IPS-NIHi11 (cell line): ENCODE data around the gene KYNU.

Source experiments
- DNase-seq: peaks from one replicate; pipeline ENCODE4 v3.0.0; 2012; ENCODE audit warnings: mixed read lengths, low spot score

The KYNU gene

GRCh38 chr2:142965443-142965842 lies 88.0 kb downstream of the KYNU start:
- no peak for DNase-seq

GRCh38 chr2:142966284-142966683 lies 88.8 kb downstream of the KYNU start:
- no peak for DNase-seq

GRCh38 chr2:142967060-142967459 lies 89.6 kb downstream of the KYNU start:
- DNase-seq, result no peak

- peak; percentile 9 for DNase-seq
These were observed 95.8 kb downstream of the KYNU start for GRCh38 chr2:142973160-142973821.

GRCh38 chr2:142973822-142974207 lies 96.4 kb downstream of the KYNU start:
- no peak for DNase-seq

DNA sequence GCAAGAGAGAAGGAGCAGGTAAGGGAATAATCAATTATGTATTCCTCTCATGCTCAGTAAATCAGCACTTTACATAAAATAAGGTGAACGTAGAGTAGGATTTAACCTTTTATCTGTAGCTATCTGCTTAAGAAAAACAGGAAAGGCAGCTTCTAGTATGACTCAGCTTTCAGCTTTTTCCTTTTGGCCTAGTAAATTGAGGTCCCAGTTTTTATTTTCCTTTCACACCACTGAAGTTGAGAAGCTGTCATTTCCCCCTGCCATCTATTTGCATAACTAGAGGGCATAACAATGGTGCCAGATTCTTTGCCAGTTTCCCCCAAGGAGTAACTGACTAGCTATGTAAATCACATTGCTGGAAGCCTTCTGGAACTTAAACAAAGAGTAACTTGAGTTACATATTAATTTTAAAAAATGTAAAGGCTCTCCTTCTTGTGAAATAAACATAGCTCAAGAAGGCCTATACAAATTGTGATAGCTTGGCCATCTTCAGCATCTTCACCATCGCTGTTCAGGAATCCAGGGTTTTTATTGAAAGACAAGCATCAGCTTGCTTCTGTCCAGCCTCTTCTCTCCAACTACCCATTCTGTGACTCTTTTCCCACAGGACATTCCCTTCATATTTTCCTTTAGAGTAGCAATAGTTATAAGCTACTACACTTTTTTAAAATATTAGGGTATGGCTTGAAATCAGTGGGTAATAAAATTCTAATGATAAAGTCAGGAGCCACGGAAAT lies 97.0 kb downstream of the KYNU start:
- DNase-seq, result peak; percentile 11

GRCh38 chr2:142975239-142975638 lies 97.8 kb downstream of the KYNU start:
- DNase-seq, result no peak

DNA sequence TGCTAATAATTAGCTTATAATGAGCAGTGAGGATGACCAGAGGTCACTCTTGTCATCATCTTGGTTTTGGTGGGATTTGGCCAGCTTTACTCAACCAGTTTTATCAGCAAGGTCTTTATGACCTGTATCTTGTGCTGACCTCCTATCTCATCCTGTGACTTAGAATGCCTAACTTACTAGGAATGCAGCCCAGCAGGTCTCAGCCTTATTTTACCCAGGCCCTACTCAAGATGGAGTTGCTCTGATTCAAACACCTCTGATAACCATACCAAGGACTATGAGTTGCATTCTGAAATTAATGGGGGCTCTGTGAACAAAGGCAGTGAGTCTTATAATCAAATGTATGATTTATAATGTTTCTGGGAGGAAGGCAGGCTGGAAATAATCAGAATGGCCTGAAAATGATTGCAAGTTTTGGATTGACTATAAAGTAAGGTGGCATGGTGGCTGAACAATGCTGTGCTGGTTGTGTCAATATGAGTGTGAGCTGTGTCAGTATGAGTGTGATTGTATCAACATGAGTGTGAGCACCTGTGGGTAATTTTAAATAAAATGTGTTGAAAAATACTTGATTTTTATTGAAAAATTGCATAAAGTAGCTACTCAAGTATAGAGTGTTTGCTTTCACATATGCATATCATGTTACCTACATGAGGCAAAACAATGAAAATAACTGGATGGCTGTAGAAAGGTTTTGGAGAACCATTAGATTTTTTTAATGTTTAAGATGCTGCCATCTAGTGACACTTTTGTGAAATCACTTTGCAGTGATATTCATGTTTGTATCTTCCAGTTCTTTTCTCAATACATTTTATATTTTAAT lies 103.0 kb downstream of the KYNU start:
- peak; percentile 14 for DNase-seq

- DNase-seq, result no peak
These were observed 103.6 kb downstream of the KYNU start for GRCh38 chr2:142981069-142981378.

- DNase-seq, result no peak
These were observed 104.3 kb downstream of the KYNU start for GRCh38 chr2:142981756-142982155.

DNA sequence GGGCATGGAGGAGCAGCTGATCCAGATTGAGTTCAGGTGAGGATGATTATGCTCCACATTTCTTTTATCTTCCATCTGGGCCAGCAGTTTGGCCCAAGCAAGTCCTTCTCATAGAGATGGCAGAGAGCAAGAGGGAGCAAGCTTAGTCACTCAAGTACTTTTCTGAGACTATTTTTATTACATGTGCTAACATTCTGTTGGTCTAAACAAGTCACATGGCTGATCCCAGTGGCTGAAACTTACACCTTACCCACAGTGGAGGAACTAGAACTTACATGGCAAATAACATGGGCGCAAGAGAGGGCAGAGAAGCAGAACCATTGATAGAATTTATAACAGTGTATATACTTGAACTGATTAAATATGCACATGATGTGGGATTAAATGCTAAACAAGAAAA lies 105.7 kb downstream of the KYNU start:
- no peak for DNase-seq

DNA sequence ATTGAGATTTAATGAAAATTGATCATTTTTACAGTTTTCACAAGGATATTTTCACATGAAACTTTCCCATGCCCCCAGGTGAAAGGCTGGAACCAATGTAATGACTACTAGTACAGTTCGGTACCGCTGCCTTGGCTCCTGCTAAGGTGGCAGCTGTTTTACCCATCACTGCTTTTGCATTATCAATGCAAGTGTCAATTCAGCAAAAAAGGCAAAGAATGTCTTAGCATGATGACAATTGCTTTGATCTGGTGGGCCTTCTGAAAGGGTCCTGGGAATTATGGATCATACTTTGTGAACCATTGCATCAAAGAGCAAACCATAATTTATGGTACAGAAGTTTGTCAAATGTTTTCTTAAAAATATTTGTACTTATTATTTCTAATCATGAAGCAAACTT lies 107.2 kb downstream of the KYNU start:
- DNase-seq, result no peak

DNA sequence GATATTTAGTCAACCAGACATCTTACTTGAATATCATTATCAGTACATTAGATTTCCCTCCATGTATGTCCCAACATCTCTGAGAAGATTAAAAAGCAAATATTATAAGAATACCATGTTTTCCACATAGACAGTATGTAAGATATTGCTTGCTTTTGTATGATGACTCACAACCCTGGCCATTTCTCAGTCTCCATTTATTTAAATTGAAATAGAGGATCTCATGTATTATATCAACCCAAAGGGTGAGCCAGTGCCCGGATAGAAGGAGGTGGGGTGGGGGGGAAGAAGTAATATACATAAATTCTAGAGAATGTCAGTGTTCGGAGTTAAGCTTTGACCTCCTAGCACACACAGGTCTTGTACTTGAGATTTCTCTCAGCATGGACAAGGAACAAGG lies 109.6 kb downstream of the KYNU start:
- DNase-seq, result no peak

DNA sequence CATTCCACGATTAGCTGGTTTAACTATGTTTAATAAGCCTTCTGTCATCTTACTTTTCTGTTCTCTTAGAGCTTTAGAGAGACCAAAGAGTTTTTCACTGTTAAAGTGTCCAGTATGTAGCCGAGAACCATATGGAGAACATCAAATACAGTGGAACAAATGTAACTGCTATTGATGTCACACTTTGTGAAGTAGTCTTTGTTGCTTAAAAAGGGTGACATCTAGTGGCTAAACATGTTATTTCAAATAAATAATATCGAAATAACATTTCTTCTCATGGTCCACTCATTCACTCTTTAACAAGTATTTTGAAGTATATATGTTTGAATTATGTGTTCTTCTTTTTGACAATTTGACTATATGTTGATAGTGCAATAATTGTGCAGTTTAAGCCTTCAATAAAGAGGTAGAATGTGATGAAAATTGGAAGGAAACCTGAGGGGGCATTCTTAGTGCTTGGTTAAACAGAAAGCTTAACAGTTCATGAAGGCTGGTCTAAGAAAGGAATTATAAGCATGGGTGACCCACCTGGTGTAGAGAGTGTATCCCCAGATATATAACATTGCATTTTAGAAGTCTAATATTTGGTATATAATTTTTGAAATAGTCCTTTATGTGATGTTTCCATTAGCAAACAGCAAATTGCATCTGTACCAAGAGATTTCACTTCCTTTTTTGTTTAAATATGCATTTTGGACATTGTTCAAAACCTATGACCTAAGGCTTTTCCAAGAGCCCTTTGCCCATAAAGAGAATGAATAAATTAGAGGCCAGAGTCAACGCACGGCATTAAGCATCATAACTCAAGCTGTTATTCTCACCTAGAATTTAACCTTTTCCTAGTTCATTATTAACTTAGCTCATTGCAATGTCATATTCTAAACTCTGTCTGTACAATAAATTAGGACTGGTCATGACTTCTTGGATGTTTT lies 112.1 kb downstream of the KYNU start:
- DNase-seq, result peak; percentile 25

GRCh38 chr2:142991295-142991694 lies 113.8 kb downstream of the KYNU start:
- DNase-seq, result no peak

- DNase-seq, result no peak
These were observed 115.4 kb downstream of the KYNU start for GRCh38 chr2:142992840-142993239.

DNA sequence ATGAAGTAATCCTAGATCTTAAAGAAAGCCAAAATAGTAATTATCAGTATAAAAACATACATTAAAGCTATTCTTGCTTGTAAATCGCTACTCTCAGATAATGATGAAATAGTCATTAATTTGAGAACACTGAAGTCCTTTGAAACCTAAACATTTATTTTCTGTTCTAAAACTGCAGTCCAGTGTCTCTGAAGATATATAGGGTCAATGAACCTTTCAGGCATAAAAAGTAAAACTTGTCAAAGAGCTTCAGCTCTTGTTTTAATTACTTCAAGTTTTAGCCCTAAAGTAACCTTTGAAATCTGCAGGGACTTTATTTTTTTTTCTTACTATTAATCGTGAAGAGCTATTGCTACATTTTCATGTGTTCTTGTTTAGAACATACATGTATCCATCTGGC lies 116.3 kb downstream of the KYNU start:
- DNase-seq, result no peak

DNA sequence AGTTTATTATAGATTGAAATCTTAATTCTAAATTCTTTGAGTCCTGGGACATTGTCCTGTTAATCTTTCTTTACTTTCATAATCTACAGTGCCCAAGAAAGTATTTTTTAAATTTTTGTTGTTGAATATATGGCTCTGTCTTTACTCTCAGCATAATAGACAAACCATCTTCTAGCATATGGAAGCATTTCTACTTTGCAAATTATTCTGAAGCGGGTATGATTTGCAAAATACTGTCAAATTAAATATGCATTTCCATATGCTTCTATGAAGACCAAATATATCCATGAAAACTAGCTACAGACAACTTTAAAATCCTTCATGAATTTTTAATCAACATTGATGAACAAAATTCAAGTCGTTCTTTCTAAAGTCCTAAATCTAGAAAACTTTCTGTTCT lies 117.2 kb downstream of the KYNU start:
- DNase-seq, result no peak

DNA sequence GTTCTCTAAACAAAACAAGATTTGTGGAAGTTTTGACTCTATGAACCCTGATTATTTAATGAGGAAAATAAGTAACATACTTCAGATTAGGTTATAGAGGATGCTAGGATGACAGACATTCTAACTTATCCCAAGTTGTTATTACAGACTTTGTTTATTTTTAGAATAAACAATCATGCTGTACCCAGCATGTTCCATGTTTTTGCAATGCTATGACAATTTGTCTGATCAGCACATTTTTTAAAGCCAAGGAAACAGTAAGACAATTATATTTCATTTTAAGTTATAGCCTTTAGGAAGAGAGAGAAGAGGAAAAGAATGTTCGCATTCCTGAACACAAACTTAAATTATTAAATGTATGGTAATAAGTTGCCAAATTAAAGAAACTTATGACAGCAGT lies 119.8 kb downstream of the KYNU start:
- no peak for DNase-seq

DNA sequence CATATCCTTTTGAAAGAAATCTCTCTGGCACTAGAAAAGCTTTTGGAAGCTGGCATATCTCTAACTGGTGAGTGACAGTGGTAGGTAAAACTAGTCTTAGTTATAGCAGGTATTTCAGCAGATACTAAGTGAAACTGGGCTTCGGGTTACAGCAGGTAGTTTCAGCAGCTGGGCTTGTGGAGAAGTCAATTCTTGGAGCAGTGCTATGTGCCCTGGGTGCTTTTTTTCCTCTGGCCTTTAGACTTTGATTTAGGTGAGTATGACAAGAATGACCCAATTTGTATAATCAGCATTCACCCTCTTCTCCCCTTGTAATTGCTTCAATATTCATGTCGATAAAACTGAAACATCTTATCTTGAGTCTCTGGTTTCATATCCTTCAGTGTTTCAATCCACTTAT lies 123.1 kb downstream of the KYNU start:
- no peak for DNase-seq

GRCh38 chr2:143001501-143001900 lies 124.0 kb downstream of the KYNU start:
- no peak for DNase-seq

DNA sequence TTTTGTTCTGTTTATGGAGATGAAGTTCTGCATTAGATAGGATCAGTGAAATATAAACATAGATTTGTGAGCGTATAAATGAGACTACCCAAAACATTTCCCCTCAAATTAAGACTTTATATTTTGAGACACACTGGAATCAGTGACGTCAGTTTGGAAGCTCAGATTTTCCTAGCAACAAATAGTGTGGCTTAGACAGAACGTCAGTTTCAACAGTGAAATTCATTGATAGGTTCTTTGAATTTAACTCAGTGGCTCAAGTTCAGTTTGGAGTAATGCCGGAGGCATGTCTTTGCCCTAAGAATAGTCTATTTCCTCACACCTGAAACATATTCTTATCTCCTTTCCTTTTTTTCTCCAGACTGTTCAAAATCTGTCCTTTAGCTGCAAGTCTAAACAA lies 138.2 kb downstream of the KYNU start:
- no peak for DNase-seq
